NCI-H1436 treated with DMSO at 0.1 percent for 48 hours (cell line): ENCODE results near the gene ZBTB16.

Experiments
- DNase-seq: peaks from one replicate; lab custom pipeline; 2025; lab: John Stamatoyannopoulos, UW

Gene ZBTB16, protein sequence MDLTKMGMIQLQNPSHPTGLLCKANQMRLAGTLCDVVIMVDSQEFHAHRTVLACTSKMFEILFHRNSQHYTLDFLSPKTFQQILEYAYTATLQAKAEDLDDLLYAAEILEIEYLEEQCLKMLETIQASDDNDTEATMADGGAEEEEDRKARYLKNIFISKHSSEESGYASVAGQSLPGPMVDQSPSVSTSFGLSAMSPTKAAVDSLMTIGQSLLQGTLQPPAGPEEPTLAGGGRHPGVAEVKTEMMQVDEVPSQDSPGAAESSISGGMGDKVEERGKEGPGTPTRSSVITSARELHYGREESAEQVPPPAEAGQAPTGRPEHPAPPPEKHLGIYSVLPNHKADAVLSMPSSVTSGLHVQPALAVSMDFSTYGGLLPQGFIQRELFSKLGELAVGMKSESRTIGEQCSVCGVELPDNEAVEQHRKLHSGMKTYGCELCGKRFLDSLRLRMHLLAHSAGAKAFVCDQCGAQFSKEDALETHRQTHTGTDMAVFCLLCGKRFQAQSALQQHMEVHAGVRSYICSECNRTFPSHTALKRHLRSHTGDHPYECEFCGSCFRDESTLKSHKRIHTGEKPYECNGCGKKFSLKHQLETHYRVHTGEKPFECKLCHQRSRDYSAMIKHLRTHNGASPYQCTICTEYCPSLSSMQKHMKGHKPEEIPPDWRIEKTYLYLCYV

DNA sequence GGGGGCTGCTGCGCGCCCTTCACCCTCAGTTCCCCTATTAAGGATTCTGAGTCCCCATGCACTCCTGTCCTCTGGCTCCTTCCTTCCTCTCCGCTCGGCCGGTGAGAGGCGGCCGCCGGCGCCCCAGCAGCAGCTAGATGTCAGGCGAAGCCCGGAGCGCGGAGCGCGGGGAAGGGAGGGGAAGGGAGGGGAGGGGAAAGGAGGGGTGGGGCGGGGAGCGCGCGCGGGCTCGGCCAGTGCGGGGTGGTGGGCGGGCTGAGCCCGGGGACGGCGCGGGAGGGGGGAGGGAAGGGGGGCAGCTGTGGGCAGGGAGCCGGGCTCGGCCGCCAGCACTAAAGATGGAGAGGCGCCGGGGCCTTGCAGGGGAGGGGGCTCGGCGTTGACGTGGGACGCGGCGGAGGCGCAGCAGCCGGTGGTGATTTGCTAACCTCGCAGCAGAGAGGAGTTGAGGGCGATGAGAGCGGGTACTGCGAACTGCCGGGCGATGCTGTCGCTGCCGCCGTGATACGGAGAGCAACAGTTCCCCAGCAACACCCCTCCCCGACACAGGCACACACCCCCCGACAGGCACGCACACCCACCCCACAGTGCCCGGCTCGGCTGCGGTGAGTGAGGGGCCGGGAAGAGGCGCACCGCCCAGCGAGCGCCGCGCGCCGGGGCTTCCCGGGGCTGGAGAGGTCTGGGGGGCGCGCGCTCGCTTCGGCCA lies at the start of gene ZBTB16:
TSS of gene ZBTB16 (plus strand) at position 434 of the 706 bp plus-strand sequence. CDS start 3,590 bp downstream, outside the sequence.
- DNase-seq: no peak

DNA sequence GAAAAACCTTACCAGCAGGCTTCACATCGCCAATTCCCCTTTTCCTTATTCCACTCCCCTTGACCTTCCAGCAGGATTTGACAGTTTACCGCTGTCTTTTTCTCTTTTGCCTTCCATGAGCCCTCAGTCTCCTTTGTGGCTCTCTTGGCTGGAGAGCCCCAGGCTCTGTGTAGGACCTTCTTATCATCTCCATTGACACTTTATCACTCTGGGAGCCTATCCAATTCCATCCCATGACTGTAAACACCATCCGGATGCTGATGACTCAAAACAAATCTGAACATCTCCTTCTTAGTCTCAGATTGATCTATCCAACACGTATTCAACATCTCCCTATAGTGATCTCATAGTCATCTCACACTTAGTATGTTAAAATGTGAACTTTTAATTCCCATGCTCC lies 48.6 kb upstream of the ZBTB16 start:
- DNase-seq: no peak

GRCh38 chr11:114011443-114011842 lies 48.1 kb upstream of the ZBTB16 start:
- no peak for DNase-seq

- no peak for DNase-seq
Observed at GRCh38 chr11:114015117-114015516, 44.4 kb upstream of the ZBTB16 start.

GRCh38 chr11:114016986-114017385 lies 42.5 kb upstream of the ZBTB16 start:
- no peak for DNase-seq

DNA sequence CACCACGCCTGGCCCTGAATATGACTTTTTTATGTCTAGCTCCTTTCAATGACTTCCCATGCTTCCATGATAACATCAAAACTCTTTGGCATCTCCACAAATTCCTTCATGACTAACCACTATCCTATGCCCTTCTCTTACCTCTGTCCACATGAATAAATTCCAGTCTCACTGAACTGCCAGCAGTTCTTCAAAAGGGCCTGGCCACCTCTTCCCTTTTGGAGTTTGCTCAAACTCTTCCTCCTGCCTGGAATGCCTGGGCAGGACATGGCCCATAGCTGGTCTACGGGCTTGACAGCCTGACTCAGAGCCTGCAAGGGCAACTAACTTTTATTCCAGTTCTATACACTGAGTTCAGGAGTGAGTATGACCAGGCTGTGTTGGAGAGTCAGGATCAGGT lies 41.8 kb upstream of the ZBTB16 start:
- DNase-seq: no peak

GRCh38 chr11:114019046-114019445 lies 40.5 kb upstream of the ZBTB16 start:
- no peak for DNase-seq

DNA sequence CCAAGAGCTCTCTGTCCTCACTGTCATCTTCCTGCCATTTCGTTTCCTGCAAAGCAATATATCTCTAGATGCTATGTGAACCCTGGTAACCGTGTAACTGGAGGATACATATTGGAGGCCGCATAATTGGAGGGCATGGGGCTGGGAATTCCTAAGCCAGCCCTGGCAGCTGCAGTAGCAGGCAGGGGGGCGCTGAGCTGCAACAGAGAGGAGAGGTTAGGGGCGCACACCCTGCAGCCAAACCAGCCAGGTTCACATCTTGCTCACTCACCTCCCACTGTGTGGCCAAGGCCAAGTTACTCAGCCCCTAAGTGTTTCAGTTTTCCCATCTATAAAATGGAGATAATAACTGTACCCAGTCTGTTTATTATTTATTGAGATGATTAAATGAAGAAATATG lies 39.9 kb upstream of the ZBTB16 start:
- DNase-seq: no peak

DNA sequence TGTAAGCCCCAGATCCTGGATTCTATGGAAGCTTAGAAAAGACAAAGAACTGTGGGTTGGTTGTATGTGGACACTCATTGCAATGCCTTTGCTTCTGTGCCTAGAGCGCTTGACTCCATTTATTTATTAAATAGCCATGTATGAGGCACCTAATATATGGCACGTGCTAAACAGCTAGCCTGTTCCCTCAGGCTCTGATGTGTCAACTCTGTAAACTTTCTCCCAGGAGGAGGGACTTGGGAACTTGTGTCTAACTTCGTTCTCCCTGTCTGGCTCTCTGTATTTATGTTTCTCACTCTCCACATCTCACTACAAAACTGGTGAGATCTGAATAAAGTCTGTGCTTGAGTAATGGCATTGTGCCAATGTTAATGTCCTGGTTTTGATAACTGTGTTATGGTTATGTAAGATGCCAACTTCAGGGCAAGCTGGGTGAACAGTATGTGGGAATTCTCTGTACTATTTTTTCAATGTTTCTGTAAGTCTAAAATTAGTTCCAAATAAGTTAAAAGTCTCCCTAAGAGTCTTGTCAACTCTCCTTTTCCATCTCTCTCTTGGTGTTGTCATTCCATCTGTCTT lies 34.1 kb upstream of the ZBTB16 start:
- no peak for DNase-seq

- DNase-seq: no peak
Observed at GRCh38 chr11:114026355-114026754, 33.2 kb upstream of the ZBTB16 start.

DNA sequence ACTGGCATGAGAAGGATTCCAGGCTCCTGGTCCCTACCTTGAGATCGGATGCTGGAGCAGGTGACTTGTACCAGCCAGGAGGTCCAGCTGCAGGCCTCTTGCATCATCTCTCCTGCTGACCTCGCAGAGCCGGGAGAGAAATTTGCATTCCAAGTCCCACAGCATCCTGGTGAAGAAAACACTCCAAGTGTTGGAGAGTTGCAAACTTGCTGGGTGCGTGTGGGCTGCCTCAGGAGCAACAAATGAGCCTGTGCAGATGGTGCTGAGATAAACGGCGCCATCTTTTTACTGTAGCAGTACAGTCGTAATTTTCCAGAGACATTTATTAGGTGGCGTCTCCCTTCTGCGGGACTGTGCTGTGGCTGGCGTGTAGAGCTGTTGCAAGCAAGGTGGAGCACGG lies 32.1 kb upstream of the ZBTB16 start:
- DNase-seq: no peak

GRCh38 chr11:114027926-114028325 lies 31.6 kb upstream of the ZBTB16 start:
- DNase-seq: no peak

DNA sequence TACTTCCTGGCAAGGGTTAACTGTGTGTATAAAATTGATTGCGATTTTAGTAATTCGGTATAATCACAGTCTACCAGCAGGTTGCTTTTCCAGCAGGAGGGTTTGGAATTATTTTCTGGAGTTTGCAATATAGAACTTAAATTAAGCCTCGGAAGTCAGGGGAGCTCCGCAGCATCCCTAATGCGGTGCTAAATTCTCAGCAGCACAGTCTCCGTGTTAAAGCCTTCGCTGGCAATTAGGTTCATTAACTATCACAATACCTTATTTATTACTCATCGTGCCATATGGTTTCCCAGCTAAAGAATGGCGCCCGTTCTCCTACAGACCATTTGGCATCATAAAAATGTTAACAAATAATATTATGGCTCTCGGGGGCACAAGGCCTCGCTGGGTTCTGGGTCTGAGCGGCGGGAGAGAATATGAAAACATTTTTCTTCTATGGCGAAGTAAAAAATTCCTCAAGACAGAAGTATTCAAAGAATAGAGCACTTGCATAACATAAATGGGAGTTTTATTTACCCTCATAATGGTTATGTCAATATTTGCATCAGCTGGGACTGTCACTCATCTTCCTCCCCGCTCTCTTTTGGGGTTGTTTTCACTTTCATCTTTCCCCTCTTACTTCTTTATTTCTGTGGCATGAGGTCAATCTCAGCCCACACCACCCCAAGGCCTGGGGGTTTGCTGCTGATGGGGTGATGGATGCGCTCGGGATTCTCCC lies 28.1 kb upstream of the ZBTB16 start:
- no peak for DNase-seq

GRCh38 chr11:114031967-114032320 lies 27.6 kb upstream of the ZBTB16 start:
- DNase-seq: no peak

GRCh38 chr11:114033066-114033465 lies 26.4 kb upstream of the ZBTB16 start:
- DNase-seq: no peak

- no peak for DNase-seq
Observed at GRCh38 chr11:114033572-114033971, 25.9 kb upstream of the ZBTB16 start.

- DNase-seq: no peak
Observed at GRCh38 chr11:114034956-114035355, 24.6 kb upstream of the ZBTB16 start.

- DNase-seq: no peak
Observed at GRCh38 chr11:114036147-114036811, 23.2 kb upstream of the ZBTB16 start.

GRCh38 chr11:114036958-114037357 lies 22.6 kb upstream of the ZBTB16 start:
- DNase-seq: no peak

DNA sequence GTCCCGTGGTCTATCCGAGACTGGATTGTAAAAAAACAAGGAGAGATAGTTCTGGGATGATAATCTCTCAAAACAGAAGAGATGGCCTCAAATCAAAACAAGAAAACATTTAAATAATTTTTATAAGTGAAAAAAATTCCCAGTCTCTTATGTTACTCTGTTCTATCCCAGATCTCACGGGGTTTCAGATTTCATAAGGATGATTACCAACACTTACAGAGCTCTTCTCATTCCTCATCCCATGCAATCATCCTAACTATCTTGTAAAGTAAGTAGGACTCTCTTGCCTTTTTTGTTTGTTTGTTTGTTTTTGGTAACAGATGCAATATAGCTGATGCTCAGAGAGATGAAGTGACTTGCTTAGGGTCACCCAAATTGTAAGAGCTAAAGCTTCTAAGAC lies 20.0 kb upstream of the ZBTB16 start:
- DNase-seq: no peak

DNA sequence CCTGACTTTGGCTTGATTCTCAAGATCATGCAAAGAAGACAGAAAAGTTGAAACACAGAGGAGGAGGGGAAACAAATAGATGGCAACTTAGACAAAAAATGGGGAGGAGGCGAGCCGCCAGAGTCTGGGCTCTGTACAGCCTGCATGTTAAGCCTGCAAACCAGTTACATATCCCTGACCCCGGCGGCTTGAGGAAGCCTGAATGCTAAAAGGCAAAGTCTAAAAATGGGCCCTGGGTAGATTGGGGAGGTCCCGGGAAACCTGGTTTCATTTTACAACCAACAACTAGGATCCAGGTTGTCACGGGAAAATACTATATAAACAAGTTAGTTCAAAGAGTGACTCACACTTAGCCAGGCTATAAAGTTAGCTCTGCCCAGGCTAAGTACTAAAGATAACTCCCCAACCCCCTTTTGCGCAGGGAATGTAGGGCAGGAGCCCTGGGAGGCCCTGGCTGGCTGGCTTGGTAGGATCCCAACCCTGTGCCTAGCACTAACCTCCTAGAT lies 18.8 kb upstream of the ZBTB16 start:
- DNase-seq: no peak
